GM19395 (cell line): ENCODE data around the gene NOLC1.

Experiments used
- ATAC-seq: cut with Tn5 transposase; IDR thresholded peaks from one replicate; pipeline ENCODE4 v1.9.1; 2021; ENCODE audit warnings: mild to moderate bottlenecking, moderate library complexity; ENCODE audit not compliant: unreplicated experiment

The NOLC1 gene

GRCh38 chr10:102200751-102201640 lies 48.8 kb downstream of the NOLC1 start:
- ATAC-seq: no peak

DNA sequence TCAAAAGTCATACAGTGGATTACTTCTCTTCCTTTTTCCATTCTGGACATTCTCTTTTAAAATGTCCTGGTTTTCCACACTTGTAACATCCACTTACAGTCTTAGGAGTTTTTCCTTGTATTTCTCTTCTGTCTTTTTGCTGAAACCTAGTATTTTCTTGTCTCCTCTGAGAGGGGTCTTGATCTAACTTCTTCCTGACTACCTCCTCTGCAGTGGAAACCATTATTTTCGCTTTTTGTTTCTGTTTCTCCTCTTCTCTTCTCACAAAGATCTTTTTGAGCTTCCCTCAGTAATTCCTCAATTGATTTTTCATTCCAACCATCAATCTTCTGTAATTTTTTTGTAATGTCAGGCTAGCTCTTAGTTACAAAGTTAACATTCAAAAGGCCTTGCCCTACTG lies 50.2 kb downstream of the NOLC1 start:
- no peak for ATAC-seq

DNA sequence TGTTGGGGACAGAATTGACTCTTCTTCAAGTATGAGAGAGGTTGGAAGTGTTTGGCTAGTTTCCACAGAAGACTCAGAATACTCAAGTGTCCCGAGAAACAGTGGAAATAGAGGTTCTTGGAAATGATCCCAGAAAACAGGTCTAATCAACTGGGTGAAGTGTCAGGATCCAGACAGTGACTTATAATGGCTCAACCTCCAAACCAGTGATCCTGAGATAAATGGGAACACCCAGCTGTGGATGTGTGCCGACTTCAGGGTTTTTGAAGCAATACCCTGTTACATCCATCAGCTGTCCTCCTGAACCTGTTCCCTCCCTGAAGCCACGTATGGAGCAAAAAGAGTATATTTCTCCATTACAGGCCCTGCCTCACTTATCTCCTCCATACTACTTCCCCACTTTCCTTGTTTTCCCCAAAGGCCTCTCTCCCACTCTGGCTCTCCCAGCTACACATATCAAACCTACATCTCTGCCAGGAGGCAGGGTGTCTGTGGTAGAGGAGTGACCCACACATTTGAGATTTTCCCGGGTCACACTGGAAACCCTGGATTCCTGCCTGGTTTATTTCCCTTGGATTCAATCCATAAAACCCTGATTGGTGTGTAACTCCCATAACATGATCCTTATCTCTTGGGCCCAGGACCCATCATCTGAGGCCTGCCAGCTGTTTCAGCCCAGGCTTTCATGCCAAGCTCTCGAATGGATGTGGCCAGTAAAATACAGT lies 56.3 kb downstream of the NOLC1 start:
- no peak for ATAC-seq

- no peak for ATAC-seq
These were observed 59.6 kb downstream of the NOLC1 start for GRCh38 chr10:102211615-102212299.
